KBM-7 (cell line): ENCODE results near the gene IFNG.
"Not testable (repeated sequence)": the region's sequence is repeated elsewhere in the genome, so short reads cannot be mapped to it uniquely, and the experiment has no call there.

Source experiments
- DNase-seq: peaks from one replicate; pipeline ENCODE4 v3.0.0-alpha.2; 2015
- in situ Hi-C: fragments of 300-500 bp; cut with MboI; formaldehyde crosslinking; loops from 2 replicates; pipeline ENCODE4 v1.14.3; 2020; ENCODE audit warnings: low sequenced_read_pairs, low pct_unique_long_range_greater_than_20kb, mixed read lengths

Gene IFNG

DNA sequence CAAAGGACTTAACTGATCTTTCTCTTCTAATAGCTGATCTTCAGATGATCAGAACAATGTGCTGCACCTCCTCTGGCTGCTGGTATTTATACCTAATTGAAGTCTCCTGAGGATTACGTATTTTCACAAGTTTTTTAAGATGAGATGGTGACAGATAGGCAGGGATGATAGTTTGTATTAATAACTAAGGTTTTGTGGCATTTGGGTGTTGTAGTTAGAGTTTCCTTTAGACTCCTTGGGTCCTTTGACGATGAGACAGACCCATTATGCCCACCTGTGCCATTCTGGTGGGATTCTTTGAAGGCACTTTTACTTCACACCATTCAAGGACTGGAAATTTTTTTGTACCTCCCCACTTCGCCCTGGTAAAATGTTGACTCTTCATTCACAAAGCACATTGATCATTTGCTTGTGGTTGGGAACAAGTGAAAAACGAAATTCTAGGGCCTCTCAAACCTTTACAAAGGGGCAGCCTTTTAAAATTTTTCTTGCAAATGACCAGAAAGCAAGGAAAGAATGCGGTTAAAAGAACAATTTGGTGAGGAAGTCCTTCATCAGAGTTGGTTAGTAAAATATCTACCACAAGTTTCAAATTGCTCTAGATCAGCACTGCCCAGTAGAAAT, at the start of gene IFNG:
IFNG (minus strand) TSS at position 60 of the 624 bp plus-strand sequence. CDS start 125 bp downstream, outside the sequence.
- in situ Hi-C loops, result no loop called here
- DNase-seq, result no peak

DNA sequence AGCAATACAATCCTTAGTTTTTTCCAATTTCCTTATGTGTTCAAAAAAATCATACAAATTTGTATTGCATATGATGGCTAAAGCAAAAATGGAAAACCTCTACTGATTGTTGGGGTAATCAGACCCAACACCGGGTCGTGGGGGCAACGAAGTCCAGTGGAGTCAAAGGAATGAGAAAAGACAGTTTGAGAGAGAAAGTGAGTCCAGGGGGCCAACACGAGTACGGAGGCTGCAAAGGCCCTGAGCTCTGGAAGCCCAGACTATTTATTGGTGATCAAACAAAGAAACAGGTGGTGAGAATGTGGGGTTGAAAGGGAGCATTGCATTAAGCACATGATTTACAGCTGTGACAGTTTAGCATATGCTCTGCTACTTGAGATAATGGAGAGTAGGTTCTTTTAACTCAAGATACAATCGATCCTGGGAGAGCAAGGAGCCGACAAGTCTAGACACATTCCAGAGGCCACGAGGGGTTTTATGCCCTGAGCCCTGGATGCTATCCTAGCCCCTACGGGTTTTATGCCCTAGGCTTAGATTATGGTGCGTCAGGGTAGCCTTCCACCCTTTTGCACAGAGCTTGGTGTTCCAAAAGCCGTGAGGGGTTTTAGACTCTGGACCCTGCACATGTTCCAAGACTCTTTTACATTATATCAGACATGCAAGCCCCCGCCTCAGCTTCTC, 49.6 kb upstream of the IFNG start:
- DNase-seq, in situ Hi-C loops: not testable (repeated sequence)

DNA sequence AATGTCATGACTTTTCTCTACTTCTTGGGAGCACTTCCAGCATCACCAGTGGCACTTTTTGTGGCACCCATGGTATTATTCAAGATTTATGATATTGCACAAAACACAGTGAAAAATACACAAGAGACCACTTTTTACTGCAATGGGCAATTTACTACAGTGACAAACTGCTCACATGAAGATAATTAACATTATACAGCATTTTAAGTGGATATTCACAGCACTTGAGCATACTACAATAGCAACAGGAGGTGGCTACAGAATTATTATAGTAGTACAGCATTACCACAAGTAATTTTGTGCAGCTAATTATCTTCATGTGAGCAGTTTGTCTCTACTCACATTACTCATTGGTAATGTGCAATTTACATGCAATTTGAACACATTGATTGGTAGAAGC, 47.7 kb upstream of the IFNG start:
- in situ Hi-C loops, result no loop called here
- DNase-seq, result no peak

DNA sequence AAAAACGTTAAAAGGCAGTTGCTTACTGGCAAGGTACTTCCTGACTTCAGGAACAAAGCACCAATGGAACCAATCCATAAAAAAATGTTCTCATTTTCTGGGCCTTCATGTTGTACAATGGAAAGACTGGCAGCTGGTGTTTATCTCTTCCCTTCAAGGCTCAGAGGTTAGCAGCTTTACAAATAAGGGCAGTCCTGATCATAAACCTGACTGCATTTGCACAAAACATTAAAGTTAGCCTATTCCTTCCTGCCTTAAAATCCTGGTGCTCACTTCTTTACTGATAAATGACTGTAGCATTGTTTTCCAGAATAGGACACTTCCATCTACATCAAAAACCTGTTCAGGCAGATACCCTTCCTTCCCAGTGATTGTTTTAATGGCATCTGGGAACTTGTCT, 46.9 kb upstream of the IFNG start:
- DNase-seq, result no peak
- in situ Hi-C loops, result no loop called here

DNA sequence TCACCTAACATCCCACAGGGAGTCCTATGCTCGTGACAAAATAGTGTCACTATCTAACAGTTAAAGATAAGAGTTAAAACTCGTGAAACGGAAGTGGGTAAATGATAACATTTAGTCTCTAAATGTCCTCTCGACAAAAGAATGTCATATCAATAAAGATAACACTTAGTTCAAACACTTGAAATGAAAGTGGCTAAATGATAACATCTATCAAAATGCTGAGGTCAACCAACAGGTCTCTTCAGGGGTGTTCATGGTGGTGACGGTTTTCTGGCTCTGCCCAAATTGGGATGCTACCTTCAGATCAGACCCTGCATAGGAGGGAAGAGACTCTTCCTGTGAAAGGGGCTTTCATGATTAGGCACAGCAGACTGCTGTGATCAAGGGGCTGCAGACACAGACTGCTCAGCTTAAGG, 43.9 kb upstream of the IFNG start:
- in situ Hi-C loops, result no loop called here
- DNase-seq, result no peak

DNA sequence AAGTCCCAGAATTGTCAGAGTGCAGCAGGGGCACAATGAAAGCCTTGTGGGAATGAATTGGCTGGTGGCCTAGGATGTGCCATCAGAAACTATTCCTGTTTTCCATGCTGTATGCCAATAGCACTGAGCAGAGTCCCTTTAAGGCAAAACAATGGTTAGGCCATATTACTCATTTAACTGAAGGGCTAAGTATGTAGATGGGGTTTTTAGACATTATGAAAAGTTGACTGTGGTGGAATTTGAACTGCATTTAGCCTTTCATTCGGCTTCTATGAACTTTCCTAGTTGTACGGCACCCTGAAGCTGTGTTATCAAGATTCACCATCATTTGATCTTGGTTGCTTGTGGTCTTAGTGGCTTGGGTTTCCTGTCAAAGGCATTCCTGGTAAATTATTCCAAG, 41.3 kb upstream of the IFNG start:
- in situ Hi-C loops, result no loop called here
- DNase-seq, result no peak

DNA sequence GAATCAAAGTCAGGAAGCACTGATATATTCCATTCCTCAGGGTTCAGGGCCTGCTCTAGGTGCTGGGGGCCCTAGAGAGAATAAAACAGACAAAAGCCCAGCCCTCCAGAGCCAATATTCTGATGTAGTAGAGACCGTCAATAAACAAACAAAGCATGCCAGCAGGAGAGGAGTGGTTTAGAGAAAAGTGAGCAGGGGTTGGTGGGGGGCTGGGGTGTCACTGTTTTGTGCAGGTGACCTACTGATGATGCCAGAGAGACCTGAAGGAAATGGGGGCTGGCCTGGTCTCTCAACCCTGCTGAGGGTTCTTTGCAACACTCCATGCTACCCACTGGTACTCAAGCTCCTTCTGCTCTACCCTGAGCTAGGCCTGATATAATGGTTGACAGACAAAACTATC, 39.6 kb upstream of the IFNG start:
- DNase-seq, result no peak
- in situ Hi-C loops, result no loop called here

DNA sequence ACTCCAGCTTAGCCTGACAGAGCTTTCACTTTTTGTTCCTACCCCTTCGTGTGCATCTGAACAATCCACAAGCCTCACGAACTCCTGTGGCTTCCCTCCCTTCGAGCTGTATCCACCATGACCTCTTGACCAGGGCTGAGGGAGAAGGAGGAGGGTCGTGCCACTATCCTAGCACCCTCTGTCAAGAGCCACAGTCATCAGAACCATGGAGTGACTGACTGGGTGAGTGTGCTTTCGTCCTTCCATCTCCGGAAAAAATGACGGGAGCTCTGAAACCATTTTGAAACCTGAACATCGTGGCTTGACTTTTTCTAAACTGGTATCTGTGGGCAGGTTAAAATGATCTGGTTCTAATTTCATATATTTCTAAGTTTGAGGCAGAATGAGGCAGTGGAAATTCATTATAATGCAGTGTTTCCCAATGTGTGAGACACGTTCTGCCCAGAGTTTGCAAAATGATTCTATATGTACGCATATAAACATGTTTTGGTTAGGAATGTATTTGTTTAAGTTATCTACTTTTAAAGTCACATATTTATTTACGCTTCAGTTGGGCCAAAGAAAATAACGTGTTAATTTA, 39.1 kb upstream of the IFNG start:
- no peak for DNase-seq
- in situ Hi-C loops, result no loop called here

DNA sequence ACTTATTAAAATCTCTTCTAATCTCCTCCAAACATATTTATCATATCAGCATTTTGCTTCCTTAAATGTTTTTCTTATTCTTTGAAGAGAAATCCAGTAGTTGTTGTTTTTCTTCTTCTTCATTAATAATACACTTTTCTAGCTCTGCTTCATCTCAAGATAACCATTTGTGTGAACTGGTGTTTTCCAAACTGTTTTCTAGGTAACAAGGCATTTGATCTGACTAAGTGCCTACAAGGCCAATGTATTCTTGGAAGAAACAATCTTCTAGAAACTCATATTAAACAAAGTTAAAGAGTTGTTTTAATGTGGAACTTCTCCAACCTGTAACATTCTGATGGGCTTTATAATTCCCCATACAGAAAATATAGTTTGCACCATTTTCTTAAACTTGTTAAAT, 30.8 kb upstream of the IFNG start:
- no peak for DNase-seq
- in situ Hi-C loops, result no loop called here

DNA sequence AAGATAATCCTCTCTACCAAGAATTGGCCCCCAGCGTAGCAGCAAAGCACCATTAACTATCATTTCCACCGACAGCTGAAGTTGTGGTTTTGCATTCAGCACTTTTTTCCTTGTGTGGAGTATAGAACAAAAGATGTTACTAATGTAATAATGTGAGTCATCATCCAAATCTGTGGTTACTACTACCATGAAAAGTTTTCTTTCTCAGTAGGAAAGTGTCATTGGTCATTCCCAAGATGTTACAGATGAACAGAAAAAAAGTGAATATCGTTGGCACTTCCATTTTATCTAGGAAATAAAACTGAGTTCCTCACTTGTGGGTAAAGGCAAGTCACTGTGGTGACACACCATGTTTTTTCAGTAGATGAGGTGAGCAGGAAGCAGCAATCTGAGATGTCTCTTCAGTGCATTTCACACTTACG, 30.3 kb upstream of the IFNG start:
- DNase-seq, result no peak
- in situ Hi-C loops, result no loop called here

DNA sequence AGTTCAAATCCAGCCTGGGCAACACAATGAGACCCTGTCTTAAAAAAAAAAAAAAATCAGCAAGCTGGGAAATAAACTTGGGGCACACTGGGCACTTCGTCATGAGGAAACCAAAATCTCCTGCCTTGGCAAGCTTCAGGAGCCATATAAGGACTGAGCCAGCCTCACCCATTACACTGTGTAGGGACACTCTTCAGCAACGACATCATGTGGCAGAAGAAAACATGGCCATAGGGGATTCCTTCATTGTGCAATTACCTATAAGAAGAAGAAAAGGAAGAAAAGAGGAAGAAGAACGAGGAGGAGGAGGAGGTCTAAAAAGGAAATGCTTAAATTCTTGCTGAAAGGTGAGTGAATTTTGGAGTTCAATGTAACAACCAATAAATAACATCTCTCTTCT, 26.1 kb upstream of the IFNG start:
- no peak for DNase-seq
- in situ Hi-C loops, result no loop called here

DNA sequence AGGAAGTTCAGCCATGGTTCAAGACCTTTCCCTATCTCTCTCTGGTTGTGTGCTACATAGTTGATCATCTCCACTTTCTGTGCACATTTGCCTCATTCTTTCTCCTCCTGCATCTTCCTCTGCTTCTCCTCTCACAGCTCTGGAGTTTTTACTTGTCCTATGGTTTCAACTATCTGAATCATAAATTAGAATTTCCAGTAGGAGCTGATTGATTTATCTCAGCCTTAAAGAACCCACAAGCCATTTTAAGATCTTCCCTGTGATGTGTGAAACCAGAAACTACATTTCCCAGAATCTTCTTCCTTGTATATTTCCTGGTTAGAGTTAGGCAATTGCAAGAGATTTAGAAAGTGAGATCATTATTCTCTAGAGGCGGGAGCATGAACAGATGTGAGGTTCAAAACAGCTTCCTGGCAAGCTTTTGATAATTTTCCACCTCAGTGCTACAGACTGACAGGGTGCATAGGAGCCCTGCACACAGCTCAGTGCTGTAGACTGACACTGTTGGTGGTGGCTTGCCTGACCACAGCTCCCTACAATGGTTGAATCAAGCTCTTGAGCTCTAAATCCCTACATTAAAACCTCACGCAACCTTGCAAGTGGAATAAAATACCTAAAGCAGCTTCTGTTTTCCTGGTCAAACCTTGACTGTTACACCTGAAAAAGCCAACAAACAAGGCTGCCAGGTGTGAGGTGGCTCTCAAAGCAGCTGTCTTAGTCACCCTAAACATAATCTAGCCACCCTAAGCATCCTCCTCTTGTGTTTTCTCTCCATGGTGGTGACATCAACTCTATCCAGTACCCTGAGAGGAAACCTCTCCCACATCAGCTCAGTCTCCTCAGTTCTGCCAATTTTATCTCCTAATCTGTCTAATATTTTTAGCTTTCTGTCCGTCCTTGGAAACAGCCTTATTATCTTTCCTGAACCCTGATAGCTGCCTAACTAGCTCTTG, 21.5 kb upstream of the IFNG start:
- no peak for DNase-seq
- in situ Hi-C loops, result no loop called here

DNA sequence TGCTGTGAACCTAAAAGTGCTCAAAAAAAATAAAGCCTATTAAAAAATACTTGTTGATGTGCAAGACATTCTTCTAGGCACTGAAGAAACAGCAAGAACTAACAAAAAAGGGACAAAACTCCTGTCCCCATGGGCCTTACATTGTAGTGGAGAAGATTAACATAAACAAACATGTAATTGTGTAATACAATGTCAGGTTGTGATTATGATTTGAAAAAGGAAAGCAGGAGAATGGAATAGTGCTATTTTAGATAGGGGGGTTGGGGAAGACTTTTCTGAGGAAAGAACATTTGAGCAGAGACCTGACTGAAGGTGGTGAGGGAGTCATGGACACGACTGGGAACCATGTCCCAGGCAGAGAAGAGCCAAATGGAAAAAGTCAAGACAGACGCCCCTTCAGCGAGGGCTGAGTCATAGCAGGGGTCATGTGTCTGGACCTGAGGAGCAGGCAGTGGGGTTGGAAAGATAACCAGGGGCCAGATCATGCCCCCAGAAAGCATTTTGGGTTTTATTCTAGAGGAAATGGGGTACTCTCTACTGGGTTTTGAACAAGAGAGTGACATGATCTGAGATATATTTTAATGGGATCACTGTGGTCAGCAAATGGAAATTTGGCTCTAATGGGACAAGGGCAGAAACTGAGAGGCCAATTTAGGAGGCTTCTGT, 19.4 kb upstream of the IFNG start:
- DNase-seq, result no peak
- in situ Hi-C loops, result no loop called here

DNA sequence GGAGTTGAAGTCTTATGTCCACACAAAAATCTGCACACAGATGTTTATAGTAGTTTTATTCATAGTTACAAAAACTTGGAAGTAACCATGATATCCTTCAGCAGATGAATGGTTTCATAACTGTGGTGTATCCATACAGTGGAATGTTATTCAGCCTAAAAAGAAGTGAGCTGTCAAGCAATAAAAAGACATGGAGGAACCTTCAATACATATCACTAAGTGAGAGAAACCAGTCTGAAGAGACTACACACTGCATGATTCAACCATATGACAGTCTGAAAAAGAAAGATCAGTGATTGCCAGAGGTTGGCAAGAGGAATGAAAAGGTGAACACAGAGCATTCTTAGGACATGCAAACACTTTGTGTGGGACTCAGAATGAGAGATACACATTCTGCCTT, 18.6 kb upstream of the IFNG start:
- in situ Hi-C loops, result no loop called here
- DNase-seq, result no peak

DNA sequence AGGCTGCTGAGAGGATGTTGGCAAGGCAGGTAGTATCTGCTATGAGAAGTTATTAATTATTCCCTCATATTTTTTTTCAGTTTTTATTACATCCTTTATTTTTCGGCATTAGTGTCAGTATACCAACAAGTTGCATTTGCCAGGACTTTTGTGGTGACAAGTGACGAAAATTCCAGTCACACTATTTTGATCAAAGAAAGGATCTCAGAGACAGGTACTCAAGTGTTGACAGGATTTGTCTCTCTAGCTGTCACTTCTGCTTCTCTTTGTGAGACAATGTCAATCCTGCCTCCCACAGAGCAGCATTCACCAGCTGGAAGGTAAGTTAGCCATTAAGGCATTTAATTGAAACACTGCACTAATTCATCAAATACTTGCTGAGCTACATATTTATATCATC, 18.0 kb upstream of the IFNG start:
- DNase-seq, result no peak
- in situ Hi-C loops, result no loop called here

DNA sequence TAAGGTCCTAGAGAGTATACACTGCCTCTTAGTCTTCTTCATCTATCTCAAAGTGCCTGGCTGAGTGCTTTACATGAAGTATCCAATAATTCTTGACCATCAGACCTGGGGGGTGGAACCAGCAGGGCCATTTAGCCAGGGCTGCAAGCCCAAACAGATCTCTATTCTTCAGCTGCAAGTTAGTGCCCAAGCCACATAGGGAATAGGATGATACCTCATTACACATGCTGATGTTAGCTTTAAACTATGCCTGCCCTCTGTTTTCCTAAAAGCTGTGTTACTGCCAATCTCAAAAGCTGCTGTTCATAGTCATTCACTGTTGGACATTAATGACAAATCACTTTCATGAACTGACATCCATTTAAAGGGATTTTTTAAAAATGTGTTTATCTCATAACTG, 16.7 kb upstream of the IFNG start:
- no peak for DNase-seq
- in situ Hi-C loops, result no loop called here

DNA sequence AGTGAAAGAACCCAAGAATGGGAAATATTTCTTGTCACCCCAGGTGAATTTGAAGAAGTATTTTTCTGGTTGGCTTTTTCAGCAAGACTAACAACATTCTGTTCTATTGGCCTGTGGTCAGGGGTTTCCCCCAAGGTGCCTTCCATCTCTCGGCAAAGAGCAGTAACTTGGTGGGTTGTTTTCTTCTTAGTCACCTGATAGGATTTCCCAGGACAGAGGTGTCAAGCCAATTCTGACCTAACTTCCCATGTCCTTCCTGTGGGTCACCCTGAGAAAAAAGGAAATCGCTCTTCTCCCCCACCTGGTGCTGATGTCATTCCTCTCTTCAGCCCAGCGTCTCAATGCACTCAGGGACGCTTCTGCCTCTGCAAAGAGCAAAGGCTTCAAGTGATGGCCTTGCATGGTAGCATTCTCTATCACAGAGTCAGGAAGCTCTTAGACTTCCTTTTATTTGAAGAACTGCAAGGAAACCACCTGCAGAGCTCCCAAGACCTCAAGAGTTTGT, 16.1 kb upstream of the IFNG start:
- no peak for DNase-seq
- in situ Hi-C loops, result no loop called here

DNA sequence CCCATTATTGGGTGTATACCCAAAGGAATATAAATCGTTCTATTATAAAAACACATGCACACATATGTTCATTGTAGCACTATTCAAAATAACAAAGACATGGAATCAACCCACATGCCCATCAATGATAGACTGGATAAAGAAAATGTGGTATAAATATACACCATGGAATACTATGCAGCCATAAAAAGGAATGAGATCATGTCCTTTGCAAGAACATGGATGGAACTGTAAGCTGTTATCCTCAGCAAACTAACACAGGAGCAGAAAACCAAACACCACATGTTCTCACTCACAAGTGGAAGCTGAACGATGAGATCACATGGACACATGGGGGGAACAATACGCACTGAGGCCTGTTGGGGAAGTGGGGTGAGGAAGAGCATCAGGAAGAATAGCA, 15.2 kb upstream of the IFNG start:
- DNase-seq, in situ Hi-C loops: not testable (repeated sequence)

DNA sequence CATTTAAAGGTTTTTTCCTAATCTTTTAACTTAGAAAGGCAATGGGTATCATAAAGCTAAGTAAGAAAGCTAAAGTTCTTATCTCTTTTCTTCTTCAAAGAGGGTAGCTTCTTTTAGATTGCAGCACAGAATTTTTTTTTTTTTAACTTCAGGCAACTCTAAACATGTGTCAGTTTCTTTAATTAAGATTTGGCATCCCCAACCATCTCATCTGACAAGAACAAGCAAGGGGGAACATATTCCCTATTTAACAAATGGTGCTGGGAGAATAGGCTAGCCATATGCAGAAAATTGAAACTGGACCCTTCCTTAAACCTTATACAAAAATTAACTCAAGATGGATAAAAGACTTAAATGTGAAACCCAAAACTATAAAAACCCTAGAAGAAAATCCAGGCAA, 14.3 kb upstream of the IFNG start:
- in situ Hi-C loops, result no loop called here
- DNase-seq, result no peak
